RKO (cell line): ENCODE data around the gene PTPRK.

ENCODE experiments used
- DNase-seq: peaks from one replicate; pipeline ENCODE4 v3.0.0-alpha.2; 2016; ENCODE audit warnings: low spot score

Gene PTPRK

DNA sequence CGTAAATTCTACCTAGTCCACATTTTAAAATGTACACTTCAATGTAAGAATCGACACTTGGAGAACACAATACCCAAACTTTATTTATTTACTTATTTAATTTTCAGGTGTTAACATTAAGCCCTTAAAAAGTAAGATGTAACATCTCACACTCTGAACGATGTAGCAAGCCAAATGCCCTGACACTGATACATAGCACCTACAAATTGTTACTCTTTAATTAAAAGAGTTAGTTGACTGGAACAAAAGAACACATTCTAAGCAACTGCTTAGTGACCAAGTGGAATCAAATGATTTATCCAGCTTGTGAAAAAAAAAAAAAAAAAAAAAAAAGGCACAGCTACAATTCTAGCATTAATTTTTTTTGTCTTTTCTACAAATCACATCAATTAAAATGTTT is 327.4 kb downstream of the PTPRK start:
- DNase-seq, result no peak

DNA sequence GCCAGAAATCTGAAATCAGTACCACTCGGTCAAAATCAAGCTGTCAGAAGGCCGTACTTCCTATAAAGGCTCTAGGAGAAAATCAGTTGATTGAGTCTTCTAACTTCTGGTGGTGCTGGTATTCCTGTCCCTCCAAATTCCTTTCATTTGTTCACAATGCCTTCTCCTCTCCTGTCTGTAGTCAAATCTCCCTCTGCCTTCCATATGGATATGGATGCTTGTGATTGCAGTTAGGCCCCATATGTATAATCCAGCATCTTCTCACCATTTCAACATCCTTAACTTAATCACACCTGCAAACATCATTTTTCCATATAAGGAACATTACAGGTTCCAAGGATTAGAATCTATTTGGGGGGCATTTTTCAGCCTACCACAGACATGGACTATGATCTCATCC is 331.7 kb downstream of the PTPRK start:
- no peak for DNase-seq

DNA sequence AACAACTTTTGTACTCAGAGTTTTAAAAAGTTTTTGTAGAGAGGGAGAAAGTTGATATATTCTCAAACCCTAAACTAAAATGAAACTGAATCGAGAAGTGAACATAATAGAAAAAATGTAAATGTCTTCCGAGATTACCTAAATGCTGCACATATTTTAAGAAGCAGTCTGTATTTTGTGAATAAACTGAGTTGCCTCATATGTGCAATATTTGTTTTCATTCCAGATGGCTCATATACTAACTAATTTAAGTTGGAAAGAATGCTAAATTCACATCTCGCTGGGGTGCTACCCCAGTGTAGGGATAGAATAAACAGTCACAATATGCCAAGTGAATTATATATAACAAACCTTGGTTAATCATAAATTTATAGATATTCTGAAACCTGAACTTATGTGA is 333.7 kb downstream of the PTPRK start:
- no peak for DNase-seq

DNA sequence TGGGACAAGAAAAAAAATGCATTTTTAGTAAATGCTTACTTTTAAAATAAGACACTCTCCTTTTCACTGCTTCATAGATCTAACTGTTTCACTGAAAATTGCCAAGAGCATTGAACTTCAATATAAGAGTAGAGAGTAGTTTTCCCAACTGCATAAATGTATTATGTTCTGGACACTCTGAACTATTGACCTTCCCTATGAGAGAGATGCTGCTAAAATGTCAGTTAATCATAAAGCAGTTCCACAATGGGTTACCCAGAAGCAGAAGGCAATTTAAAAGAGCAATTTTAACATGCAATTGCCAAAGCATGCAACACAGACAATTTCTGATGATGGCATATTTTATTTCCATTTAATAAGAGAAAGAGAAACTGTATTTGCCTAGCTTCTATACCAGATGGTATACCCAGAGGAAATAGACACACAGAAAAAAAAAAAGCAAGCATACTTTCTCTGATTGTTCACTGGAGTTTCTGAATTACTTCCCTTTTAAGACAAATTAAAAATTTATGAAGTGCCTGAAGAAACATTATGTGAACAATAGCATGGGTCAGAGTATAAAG is 340.4 kb downstream of the PTPRK start:
- no peak for DNase-seq

DNA sequence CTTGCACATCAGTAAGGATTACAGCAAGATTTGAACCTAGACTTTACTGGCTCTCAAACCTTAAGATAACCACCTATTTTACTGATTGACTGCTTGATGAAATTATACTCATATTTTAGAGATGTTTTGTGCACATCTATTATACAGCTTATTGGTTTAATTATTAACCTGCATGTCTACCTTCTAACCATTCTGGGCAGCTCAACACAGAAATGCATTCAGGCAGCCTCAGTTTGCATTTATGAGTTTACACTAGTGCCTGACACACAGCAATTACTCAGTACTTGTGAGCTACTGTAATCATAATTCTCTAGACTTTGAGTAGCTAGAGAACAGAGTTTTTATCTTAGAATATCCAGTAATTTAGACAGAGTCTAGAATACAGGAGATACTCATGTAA is 345.7 kb downstream of the PTPRK start:
- no peak for DNase-seq

DNA sequence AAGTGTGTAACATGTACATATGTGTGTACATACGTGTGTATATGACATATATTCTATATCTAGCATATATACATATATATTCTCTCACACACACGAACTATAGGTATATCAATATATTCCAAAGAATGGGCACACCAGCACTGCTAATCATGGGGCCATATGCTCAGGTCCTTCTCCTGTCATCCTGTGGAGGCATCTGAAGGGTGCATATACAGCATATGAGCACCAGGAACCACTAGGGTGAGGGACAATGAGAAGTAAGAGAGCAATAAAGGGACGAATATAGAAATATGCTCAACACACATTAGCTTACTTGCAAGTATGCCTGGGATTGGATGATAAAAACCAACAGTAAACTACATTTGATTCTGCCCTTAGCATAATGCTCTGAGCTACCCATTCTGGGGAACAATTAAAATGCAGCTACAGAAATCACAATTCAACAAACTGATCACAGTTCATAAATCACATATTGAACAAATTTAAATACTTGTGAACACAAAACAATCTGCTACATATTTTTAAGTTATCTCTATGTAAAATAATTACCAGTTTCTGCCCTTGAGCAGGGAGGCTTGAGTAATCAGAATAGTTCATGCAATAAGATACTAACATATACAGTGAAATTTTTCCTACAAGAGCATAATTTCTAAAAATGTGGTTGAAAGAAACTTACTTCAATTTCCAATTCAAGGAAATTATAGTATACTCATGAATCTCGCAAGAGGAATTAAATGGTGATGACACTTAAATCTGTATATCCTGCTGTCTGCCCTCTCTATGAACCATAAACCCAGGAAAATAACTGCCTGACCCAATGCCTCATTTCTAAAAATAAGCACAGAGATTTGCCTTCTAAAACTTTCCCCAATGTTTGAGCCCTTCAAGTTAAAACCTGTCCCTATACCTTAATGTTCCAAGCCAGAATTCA is 347.4 kb downstream of the PTPRK start:
- no peak for DNase-seq

DNA sequence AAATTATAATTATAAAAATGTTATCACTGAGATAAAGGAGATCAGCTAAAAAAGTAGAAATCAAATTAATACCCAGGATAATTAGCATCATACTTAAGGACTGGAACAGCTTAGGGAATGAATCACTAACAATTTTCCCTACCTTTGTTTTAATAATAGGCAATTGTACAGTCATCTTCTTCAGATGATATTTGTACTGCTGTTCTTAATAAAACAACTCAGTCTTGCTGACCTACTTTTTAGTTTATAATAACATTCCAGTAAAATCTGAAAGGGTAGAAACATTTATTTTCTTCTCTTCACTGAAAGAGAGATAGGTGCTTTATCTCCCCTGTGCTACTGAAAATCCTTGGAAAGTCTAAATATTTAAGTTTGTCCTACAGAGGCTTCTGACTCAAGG is 348.3 kb downstream of the PTPRK start:
- no peak for DNase-seq

DNA sequence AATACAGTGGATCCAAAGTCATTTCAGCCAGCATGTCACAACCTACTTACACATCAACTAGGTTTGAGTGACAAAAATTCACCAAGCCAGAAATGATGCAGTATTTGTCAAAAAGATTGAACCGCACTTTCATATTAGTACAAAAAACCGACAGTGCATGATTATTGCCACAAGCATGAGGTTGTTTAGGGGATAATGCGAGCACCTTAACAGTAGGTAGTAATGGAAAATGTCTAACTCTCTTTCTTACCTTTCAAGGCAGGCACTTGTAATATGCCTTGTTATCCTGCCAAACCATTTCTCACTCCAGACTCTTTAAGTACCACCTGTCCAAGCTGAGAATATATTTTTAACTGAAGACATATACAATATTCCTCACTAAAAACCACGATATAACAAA is 349.2 kb downstream of the PTPRK start:
- DNase-seq, result no peak

DNA sequence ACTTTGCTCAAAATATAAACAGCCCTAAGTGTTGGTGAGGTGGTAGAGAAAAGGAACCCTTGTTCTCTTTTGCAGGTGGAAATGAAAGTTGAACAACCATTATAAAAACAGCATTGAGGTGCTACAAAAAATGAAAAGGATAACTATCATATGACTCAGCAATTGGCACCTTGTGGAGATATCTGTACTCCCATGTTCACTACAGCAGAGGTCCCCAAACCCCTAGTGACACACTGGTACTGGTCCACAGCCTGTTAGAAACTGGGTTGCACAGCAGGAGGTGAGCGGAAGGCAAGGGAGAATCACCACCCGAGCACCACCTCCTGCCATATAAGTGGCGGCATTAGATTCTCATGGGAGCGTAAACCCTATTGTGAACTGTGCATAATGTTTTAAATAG is 352.2 kb downstream of the PTPRK start:
- no peak for DNase-seq

DNA sequence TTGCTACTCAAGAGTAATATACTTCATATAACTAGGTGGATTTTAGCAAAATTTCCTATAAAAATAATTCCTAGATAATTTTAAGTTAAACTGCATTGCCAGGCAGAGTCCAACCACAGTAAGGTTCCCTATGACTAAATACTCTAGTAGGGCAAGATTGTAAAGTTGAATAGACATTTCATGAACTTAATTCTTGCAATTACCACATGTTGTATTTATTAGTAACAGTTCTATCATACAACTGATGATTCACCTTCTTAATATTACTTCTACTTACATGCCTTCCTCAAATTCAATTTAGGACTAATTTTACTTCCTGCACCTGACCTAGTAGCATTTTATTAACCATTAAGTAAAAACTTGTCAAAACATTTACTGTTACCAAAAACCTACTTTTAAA is 352.8 kb downstream of the PTPRK start:
- no peak for DNase-seq

DNA sequence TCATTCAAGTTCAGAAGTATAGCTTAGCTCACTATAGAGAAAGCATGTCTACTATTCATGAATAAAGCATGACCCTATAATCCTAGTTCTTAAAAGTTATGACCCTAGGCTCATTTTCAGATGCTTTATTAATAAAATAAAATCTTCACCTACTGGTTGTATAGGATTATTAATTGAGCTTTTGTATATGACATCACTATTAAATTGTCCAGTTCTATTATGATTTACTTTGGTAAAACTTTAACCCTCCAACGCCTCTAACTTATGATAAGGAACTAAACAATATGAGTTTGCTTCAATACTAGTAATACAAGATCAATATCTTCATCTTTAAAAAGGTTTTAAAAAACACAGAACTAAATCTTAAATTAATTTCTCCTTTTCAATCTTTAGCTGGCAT is 356.1 kb downstream of the PTPRK start:
- no peak for DNase-seq

DNA sequence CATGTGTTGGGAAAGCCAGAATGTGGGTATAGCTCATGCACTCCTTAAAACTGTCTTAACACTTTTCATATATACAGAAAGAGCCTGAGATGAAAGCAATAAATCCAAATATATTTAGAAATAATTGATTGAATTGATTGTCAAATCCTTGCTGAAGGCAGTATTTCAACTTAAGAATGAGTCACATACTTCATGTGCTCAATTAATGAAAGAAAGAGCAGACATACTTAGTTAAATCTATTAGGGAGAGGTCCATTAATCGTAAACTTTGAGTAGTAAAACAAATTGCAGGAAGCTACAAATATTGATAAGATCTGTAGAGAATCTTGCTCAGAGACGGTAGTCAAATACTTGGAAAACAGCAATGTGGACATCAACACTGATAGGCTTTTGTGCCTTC is 358.0 kb downstream of the PTPRK start:
- DNase-seq, result no peak

DNA sequence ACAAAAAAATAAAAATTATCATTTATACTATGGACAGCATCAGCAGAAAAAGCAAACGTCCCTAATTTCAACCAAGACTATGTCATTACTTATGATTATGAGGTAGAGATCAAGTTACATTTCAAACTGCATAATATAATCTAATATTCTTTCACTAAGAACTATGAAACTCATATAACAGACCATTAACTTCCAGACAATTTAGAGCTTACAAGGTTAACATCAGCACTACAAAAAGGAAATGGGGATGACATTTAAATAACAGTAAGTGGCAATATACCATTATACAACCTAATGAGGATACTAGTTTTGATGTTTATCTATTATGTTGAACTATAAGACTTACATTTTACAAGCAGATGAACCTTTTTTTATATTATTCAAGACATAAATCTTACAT is 358.6 kb downstream of the PTPRK start:
- no peak for DNase-seq

DNA sequence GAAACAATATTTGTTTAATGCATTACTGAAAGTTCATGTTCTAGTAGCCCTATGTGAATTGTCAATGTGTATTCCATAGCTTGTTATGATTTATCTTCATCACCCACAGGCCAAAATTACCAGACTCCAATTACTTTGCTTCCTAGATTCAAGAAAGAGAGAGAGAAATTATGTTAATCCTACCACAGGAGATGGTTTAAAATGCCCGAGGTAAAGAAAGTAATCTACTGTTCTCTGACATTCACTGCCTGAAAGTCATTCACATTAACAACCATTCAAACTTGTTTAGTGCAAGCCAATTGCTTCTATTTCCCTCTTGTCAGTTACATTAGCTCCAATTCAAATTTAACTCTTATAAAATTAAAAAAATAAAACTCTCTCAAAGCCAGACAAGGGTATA is 359.1 kb downstream of the PTPRK start:
- no peak for DNase-seq

DNA sequence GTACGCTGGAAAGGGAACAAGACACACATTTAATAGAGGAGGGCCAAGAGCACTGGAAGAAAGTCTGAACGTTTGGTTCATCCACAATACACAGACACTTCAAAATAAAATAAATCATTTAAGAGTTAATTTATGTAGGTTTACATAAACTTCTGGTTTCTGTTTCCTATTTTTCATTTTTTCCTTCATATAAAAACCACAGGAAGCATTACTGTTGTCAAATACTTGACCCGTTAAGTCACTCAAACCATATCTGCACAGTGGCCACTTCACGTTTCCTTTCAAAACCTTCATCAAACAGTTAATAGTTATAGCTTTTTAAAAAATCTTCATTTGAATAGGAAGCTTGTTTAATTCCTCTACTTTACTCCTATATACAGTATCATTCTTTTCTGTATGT is 361.9 kb downstream of the PTPRK start:
- no peak for DNase-seq

DNA sequence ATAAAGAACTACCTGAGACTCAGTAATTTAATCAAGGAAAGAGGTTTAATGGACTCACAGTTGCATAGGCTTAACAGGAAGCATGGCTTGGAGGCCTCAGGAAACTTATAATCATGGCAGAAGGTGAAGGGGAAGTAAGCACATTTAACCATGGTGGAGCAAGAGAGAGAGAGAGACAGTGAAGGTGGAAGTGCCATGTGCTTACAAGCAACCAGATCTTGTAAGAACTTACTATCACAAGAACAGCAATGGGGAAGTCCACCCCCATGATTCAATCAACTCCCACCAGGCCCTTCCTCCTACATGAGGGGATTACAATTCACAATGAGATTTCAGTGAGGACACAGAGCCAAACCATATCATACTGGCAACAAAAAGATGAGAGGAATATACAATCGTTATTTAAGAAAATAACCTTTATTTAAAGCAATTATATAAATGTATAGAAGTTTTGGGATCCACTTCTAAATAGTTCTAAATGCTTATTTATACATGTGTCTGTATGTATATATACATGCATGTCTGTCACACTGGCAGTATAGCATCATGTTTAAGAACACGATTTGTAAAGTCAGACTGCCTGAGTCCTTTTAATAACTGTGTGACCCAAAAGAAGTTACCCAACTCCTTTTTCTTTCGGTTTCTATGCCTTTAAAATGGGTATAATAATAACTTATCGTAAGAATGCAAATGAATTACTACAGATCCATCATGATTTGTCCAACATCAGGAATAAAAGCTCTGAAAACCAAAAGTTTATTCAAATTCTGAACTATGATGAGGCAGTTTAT is 363.9 kb downstream of the PTPRK start:
- no peak for DNase-seq

DNA sequence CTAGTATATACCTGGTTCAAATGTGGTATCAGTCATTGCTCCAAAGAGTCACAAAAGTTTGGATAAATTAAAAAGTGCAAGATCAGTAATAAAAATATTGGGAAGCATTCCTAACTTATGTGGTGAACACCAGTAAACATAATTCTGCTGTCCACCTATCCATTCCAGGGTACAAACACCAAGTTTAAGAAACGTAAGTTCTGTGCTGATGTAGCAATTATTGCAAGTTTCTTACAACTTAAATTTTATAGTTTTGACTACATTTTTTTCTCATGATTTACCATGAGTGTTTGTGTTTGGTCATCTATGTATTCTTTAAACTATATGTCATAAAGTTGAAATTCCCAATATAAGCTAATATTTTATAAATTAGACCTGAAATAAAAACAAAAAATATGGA is 364.6 kb downstream of the PTPRK start:
- DNase-seq, result no peak

DNA sequence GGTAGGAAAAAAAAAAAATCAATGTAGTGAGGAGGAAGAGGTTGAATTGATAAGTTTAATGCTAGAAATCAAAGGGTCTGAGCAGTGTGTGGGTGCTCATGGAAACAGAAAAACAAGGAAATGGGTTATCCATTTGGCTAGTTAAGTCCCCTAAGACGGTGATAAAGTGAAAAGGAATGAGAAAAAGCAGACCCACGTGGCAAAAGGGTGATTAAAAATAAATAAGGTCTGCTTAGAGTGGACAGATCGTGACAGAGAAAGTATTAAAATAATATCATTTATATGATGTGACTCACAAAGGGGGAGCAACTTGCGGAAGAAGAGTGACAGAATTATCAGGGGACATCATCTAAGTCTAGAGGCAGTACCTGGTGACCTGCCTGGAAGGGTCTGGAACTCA is 367.8 kb downstream of the PTPRK start:
- no peak for DNase-seq

DNA sequence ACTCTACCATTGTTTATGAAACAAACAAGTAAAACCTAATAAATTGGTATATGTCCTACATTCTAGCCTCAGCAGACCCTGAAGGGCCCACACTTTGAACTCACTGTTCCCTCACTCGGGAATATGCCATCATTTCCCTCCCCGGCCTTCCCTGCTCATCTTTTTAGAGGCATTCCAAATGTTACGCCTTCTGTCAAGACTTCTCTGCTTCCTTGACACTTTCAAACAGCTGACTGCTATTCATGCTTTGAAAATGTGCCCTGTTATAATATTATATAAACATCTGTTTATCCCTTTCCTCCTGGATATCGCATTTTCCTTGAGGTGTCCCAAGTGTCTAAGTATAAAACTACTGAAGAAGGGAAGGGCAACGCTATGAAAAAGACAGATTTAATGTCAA is 370.0 kb downstream of the PTPRK start:
- DNase-seq, result no peak

DNA sequence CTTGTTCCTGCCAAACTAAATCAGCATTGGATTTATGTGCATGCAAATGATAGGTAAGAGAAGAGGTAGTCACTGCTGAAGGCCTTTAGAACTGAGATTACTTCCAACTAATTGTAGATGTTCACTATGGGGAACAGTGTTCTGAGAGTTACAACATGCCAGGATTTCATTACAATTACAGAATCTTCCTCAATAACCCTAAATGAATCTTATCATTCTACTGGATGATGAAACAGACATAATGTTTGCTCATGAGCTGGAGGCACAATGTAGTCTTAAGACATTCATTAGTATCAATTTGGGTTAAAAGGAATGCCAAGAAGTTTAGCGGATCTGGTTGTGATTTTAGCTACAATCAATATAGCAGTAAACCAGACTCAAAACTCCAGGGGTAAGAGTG is 370.6 kb downstream of the PTPRK start:
- DNase-seq, result no peak

DNA sequence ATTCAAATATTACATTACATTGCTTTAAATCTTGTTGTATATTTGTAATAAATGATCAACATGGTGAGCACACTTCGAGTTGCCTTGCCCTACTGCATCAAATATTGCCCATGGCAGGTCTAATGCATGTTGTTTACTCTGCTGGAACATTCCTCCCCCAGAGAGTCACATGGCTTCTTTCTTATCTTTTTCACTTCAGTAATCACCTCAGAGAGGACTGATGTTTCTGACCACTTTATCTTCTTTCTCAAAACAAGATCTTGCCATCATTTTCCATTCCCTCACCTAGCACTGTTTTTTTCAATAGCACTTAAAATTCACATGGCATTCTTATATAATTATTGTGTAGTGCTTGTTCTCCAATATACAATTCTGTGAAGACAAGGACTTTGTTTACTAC is 376.1 kb downstream of the PTPRK start:
- DNase-seq, result no peak

DNA sequence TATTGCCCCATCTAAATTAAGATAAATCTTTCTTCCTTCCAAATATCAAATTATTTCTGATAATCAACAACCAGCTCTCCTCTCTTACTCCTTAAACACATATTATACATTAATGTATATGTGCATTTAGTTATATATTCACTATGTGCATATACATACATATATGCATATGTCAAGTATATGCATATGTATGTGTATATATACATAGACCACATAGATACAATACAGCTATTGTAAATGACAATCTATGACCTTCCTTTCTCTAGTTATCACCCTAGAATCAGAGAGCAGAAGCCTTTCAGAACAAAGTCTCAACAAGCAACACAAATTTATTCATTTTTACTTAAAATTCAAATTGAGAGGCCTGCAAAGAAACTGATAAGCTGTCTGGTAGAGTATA is 378.5 kb downstream of the PTPRK start:
- DNase-seq, result no peak

DNA sequence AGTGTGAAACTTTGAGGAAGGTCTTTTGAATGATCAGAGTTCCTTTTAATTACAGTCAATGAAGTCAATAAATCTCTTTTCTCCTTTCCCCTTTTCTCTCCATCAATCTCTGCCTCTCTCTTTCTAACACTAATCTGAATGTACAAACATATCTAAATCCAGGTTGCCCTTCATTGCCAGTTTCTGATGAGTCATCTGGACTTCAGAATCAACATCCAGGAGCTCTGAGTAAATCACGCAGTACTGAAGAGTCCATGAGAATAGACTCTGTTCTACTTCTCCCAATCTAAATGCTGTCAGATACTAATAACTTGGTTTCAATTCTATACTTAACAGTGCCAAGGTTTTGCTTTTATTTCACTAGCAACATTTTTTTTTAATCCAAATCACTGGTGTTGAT is 380.9 kb downstream of the PTPRK start:
- no peak for DNase-seq
